A172 (cell line): ENCODE results near the gene GOLGA6L2. TPM values are rescaled to one million over a fixed set of nuclear protein-coding genes. Genes with fewer than 3 reads are reported as not detected.

ENCODE experiments used
- total RNA-seq: library from RNA; depleted of rRNA; stranded (reverse); fragments of >200 nt; shearing (Covaris generic); gene quantifications from 2 replicates; pipeline ENCODE4 v1.2.3, GENCODE V29; 2014; rRNA removed

GOLGA6L2 gene
- total RNA-seq, 1 experiment from 2014 or later = not detected

Other genes with a start within 250 kb of the GOLGA6L2 start
- gene GOLGA6L26, start 113.0 kb downstream of the GOLGA6L2 start, total RNA-seq = not detected in 2 replicates
- not detected in 2 replicates for gene GOLGA8S, start 92.5 kb downstream of the GOLGA6L2 start, total RNA-seq
- 8.0 and 11.1 TPM in 2 replicates for gene MKRN3, start 118.4 kb upstream of the GOLGA6L2 start, total RNA-seq
- gene MAGEL2, start 200.6 kb upstream of the GOLGA6L2 start, total RNA-seq = not detected in 2 replicates
- gene NDN, start 240.1 kb upstream of the GOLGA6L2 start, total RNA-seq = not detected in 2 replicates